ENCODE data around the gene CELF6.

Gene CELF6

DNA sequence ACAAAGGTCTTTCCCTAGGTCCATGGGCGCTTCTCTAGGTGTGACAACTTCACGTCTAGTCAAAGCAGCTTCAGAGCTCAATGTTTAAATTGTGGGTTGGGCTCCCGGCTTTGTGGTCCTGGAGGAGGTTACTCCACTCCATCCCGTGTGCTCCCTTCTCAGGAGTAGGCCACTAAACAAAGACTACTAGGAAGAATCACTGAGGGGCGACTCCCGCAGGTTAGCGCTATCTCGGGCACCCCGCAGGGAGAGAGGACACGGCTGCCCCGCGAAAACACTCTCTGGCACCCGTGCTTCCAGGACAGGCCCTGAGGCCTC lies 48.1 kb downstream of the CELF6 start:
- peak; percentile 25 for DNase-seq (ENCODE audit: low spot score)

DNA sequence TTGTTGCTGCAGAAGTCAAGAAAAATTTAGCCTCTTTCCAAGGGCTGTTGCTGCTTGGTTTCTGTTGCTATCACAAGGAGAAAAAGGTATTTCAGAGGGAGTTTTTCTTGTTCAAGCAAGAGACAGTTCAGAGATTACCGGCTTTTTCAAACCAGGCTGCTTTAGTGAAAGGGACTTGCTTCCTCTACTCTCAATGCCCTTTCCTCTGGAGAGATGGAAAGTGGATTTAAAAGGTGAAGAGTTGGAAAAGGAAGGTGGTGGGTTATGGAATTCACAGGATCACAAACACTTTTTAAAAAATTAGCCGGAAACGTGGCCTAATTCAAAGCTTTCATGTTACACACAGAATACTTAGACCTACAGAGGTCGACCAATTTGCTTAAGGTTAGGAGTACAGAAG lies 48.7 kb downstream of the CELF6 start:
- no peak for DNase-seq (ENCODE audit: low spot score)

DNA sequence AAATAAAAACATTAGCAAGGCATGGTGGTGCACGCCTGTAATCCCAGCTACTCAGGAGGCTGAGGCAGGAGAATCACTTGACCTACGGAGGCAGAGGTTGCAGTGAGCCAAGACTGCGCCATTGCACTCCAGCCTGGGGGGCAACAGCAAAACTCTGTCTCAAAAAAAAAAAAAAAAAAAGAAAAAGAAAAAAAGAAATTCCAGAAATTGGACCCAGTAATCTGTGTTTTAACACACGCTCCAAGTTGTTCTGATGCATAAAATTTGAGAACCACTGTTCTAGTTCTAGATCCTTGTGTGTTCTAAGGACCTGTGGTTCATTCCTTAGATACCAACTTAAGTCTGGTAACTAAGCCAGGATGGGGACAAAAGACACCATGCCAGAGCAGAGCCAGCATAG lies 50.2 kb downstream of the CELF6 start:
- DNase-seq (ENCODE audit: low spot score): no peak

DNA sequence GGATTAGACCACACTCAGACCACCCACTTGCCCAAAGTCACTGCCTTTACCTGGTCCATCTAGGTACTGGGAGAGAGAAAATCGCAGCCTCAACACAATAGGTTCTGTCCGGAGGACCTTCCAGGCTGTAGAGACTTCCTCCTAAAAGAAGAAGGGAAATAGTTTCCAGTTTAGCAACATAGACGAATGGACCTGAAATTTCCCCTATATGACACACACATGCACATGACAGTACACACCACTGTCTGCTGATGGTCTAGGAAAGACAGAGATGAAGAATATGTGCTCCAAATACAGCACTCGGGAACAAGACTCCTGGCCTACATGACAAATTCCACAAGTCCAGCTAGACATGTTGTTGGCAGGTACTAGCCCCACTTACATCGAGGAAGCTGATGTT lies 54.9 kb downstream of the CELF6 start:
- no peak for DNase-seq (ENCODE audit: low spot score)

DNA sequence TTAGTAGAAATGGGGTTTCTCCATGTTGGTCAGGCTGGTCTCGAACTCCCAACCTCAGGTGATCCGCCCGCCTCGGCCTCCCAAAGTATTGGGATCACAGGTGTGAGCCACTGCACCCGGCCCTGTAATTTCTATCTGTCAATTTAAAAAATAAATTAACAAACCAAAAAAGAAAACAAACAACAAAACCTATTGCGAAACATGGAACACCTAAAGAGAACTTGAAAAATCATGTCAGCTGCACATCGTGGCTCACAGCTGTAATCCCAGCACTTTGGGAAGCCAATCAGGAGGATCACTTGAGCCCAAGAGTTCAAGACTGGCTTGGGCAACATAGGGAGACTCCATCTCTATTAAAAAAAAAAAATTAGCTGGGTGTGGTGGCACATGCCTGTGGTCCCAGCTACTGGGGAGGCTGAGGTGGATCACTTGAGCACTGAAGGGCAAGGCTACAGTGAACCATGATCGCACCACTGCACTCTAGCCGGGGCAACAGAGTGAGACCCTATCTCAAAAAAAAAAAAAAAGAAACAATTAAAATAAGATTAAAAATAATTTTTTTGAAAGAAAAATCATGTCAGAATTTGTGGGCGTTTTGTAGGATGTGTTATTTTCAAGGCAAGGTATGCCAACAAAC lies 67.2 kb downstream of the CELF6 start:
- DNase-seq (ENCODE audit: low spot score): no peak

DNA sequence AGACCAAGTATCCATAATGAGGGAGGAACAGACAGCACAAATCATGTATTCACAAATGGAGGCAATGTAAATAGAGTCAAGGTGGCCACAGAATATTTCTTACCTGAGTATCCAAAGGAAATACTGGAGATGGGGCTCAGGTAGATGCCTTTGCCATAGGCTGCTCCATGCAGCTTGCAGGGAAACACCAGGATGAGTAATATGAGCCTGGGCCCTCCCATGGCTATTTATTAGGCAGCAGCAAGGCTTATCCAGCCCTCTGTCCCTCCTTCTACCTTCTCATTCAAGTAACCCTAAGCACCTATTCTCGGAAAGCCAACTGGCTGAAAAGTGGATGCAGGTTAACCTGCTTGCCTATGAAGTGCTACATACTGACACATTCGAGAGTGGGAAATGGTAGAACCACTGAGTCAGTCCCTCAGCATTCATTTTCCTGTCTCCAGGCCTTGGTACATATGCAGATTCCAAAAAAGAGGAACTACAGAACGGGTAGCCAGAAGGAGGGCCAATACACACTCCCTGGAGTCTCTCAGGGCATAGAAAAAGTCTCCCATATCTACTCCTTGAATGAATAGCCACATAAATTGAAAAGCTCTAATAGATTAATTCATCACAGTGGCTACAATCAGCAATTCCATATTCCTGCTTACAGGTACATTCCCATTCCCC lies 70.7 kb downstream of the CELF6 start:
- DNase-seq (ENCODE audit: low spot score): no peak

DNA sequence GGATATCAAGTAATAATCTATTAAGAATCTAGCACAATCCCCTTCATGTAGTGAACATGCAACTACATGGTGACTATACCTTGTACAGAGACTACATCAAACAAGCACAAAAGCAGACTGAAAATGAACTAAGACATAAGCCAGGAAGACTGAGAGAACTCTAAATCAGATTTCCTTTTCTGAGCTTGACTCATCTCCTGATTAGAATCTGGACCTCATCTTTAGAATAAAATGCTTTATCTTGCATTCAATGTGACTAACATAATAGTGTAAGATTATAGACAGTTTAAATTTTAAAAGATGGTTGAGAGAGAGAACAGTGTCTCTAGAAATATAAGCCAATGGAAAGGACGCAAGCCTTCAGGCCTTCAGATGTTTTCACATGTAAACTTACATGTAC lies 71.4 kb downstream of the CELF6 start:
- DNase-seq (ENCODE audit: low spot score): no peak

DNA sequence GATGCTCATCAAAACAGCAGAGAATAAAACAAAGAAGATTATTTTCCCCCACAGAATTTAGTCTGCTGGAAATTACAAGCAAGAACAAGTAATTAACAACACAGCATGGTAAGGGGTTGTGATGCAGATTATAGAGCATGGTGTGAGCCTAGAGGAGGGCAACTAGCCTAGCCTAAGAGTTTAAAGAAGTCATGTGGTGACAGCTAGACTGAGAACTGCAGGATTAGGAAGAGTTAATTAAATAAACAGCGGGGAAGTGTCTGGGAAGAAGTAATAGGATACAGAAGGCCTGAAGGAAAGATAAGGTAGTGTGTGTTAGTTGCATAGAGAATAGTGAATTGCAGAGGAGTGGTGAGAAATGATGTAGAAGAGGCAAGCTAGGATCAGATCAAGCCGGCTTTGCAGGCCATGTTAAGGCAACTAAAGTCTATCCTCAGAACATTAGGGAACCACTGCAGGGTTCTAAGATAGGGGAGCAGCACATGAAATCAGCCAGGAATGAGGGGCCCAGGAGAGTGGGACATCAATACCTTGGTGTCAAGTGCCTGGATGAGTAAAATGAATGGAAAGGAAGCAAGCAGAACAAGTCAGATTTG lies 77.1 kb downstream of the CELF6 start:
- DNase-seq (ENCODE audit: low spot score): peak; percentile 38

DNA sequence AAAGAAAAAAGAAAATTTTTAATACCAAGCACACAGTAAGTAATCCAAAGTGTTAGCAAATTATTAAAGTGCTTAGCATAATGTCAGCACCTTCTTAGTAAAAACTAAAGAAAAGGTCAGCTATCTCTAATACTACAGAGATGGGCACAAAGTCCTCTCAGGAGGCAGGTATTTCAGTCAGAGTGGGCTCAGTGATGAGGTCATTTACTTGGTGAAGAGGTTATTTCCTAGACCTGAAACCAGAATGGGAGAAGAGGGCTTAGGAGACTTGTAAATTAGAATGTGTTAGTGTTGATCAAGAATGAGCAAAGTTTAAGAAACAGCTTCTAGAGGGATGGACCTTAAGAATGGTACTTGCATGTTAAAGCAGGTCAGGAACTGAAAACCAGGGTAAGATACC lies 80.3 kb downstream of the CELF6 start:
- DNase-seq (ENCODE audit: low spot score): no peak

DNA sequence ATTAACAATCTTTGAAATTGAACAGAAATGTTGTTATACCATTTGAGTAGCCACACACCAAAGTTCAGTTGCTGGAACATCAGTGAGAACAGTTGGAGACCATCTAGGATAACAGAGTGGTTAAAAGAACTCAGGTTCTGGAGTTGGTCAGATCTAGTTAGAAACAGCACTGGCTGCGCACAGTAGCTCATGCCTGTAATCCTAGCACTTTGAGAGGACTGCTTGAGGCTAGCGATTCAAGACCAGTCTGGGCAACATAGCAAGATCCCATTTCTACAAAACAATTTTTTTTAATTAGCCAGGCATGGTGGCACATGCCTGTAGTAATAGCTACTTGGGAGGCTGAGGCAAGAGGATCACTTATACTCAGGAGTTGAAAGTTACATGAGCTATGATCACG lies 81.4 kb downstream of the CELF6 start:
- no peak for DNase-seq (ENCODE audit: low spot score)

DNA sequence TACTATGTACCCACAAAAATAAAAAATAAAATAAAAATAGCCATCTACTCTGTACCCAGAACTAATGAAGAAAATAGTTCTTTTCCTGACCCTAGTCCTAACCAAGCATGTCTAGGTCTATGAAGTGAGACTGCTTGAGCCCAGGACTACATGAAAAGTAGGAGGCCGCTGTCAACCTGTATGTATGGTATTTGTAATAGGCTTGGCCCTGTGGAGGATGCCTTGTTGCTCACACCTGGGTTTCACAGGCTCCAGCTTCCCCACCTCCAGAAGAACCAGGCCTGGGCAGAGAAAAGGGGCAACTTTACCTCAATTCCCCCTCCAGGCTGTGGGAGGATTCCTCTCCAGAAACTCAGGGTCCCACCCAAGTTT lies 82.1 kb downstream of the CELF6 start:
- peak; percentile 24 for DNase-seq (ENCODE audit: low spot score)

DNA sequence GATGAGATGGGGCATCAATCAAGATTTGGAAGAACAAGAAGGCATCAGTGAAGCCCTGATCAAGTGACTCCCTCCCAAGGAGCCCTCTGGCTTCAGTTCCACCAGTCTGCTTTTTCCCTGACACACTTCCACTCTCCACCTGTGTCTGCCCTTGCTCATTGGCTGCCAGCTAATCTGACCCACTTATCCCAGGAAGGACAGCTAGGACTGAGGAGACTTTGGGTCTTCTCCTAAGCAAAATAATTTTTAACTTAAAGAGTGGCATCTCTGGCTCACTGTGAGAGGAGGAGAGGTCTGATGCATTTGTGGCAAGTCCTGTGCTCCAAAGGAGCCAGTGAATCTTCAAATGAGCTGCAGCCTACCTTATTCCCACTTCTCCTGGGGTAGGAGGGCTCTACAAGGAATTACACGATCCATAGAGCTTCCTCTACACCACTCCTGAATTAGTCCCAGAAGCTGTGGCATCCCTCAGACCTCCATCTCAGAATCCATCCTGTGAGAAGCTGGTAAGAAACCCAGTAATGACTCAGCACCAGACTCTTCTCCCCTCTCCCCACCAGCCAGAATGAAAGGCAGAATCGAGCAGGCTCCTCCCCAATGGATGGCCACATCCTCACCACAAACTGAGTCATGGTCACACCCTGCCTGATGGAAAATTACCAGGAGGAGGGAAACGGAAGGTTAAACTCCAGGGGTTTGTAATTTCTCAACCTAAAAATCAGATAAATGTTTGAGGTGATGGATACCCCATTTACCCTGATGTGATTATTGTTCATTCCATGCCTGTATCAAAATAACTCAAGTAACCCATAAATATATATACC lies 82.7 kb downstream of the CELF6 start:
- DNase-seq (ENCODE audit: low spot score): peak; percentile 78

DNA sequence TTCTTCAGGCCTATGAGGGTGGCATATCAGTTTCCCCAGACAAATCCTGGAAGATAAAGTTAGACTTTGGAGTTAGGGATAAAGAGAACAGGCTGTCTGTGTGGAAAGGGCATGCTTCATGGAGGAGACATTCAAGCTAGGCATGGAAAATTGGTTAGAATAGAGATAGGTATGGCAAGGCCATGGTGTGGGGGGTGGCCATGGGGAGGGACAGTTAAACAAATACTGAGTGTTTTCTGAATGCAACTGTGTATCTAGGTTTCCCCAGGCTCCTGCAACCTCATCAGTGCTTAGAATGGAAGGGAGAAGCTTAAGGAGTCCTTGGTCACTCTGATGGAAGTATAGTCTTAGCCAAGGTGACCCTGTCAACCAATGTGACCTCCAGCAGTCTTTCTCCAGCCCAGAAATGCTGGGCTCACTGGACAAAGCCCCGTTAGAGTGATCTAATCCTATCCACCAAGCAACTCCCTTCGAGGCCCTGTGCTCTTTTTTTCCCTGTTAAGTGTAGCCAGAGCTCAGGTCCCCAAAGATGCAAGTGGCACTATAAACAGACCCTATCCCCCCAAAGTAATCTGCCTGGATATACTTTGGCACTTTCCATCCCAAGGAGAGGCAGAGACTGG lies 83.5 kb downstream of the CELF6 start:
- DNase-seq (ENCODE audit: low spot score): no peak

DNA sequence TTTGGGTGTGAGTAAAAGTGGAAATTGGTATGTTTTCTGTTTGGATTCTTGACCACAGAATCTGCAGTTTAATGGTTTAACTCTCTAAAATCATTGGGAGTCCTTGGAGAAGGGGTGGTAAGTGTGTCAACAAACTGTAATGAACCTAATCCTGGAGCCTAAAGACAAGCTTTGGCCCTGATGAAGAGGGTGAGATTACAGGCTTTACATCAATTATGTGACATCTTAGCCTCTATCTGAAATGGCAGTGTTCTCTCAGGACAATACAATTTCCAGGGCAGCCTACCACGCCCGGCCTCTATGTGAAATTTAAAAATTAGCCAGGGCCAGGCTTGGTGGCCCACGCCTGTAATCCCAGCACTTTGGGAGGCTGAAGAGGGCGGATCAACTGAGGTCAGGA lies 84.7 kb downstream of the CELF6 start:
- DNase-seq (ENCODE audit: low spot score): no peak

Measured in cerebellar cortex (tissue), 1 donor.